HG03521 (cell line): Measurements from ENCODE around the gene PPFIBP1.
"Not testable (repeated sequence)": the region's sequence is repeated elsewhere in the genome, so short reads cannot be mapped to it uniquely, and the experiment has no call there.

Experiments used
- ATAC-seq: cut with Tn5 transposase; IDR thresholded peaks from one replicate; pipeline ENCODE4 v1.9.1; 2021; ENCODE audit warnings: mild to moderate bottlenecking, moderate library complexity; ENCODE audit not compliant: unreplicated experiment

PPFIBP1 gene

DNA sequence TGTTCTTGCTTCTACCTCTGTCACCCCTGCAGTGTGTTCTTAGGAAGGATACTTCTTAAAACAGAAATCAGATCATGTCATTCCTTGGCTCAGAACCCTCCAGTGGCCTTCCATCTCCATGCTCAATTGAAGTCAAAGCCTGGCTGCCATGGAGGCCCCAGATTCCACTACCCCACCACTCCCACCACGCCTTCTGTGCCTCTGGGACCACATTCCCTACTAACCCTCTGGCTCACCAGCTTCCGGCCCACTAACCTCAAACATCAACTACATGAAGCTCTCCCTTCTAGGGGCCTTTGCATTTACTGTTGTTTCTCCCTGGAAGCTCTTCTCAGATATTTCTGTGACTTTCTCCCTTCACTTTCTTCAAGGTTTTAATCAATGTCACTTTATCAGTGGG lies 96.1 kb downstream of the PPFIBP1 start:
- ATAC-seq, result no peak

GRCh38 chr12:27622436-27623195 lies 98.6 kb downstream of the PPFIBP1 start:
- no peak for ATAC-seq

DNA sequence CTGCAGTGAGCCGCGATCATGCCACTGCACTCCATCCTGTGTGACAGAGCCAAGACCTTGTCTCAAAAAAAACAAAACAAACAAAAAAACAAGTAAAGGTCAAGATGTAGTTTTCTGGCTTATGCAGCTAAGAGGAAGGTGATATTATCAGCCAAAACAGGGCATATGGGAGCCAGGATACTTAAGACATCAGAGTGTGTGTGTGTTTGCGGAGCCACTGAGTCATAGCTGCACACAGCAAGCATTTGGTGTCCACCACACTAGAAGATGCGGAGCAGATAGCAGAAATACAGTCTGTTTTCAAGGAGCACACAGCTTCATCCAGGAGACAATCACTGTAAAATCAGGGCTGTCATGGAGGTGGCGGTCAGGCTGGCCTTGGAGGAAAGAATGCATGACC lies 99.6 kb downstream of the PPFIBP1 start:
- ATAC-seq, result no peak

DNA sequence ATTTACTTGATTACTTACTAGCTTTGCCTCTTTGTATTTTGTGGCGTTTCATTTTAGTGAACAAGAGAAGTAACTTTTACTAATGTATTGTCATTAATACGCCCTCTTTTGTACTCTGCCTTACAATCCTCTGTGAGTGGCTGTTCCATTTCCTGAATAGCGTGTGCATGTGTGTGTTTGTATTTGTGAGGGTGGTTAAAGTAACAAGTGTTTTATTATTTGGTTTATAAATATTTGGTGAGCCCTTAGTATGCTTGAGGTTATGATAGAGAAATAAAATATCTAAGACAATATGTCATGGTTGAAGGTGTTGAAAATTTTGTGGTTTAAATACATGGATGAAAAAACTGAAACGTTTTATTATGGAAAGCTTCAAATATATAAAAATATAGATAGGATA lies 100.6 kb downstream of the PPFIBP1 start:
- no peak for ATAC-seq

DNA sequence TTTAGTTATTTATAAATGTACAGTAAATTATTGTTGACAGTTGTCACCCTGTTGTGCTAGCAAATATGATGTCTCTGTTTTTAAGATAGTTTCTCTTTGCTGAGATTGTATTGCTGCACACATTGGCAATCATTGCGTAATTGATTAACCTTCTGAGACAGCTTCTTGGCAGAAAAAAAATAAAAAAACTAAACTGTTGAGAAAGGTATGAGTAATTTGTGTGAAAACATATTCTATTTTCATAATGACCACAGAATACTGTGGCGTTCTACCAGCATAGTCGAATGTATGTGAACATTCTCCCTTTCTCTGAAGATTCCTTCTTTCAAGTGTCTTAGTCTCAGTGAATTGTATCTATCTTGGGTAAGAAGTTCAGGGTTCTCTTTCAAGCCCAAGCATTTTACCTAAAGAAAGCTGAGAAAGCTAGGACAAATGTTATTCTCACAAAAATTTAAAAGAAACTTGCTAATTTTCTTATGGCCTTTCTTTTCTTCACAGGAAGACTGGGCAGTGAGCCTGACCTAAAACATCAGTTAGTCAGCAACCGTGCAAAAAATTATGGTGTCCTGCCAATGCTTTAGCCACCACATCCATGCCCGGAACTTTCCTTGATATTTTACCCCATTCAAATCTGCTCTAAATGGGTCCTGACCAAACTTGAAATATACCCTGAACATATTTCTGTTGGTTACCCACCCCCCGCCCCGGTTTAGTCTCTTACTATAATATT lies 103.3 kb downstream of the PPFIBP1 start:
- ATAC-seq, result peak; percentile 66

DNA sequence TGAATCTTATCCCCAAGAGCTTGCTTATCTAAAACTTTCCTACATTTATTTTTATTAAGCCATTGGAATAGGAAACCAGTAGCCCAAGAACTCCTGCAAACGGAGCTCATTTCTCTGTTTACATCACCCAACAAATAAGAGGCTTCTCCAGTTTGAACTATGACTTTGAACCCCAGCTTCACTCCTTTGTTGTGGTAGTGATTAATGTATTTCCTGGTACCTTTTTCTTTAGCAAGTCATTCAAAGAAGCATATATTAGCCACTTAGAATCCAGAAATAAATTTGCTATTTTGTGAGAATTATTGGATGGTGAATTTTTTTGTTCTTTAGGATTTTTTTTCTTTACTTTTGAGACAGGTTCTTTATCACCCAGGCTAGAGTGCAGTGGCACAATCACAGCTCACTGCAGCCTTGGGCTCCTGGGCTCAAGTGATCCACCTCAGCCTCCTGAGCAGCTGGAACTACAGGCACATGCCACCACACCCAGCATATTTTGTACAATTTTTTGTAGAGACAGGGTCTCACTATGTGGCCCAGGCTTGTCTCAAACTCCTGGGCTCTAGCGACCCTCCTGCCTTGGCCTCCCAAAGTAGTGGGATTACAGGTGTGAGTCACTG lies 104.0 kb downstream of the PPFIBP1 start:
- ATAC-seq, result not testable (repeated sequence)

DNA sequence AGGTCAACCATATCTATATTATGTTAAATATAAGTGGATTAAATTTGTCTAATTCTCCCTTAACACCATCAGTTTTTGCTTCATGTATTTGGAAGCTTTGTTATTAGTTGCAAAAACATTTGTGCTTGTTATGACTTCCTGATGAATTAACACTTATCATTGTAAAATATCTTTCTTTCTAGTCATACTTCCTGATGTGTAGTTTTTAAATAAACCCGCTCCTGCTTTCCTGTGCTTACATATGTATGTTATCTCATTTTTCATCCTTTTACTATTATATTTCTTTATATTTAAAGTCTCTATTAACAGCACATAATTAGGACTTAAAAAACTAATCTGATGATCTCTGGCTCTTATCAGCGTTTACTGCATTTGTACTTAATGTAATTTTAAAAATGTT lies 106.2 kb downstream of the PPFIBP1 start:
- ATAC-seq, result not testable (repeated sequence)

- ATAC-seq, result no peak
Observed at GRCh38 chr12:27631365-27631764, 107.4 kb downstream of the PPFIBP1 start.

DNA sequence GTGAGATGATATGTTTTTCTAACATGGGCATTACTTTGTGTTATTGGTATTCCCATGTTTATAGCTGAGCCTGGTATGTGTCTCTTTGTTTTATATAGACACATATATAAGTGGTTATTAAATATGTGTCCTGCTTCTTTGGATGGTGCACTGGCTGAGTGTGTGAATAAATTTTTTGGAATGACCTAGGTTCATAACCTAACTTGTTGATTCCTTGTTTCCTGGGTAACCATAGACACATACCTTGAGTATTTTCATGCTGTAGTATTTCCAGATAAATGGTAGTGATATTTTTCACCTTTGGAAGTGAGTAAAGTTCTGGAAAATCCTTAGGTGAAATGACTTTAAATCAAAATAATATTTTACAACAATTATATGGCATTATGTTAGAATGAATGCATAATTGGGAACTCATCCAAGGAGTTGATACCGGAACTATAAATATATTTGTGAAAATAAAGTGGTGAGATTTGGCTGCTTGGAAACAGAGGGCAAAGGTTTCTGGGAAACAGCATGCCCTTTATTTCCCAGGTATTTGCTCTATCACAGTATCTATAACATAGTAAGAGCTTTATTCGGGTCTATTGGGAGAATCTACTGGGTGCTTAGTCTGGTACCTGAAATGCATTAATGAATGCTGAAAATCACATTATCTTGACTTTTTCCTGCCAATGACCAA lies 107.9 kb downstream of the PPFIBP1 start:
- ATAC-seq, result no peak

GRCh38 chr12:27635349-27635972 lies 111.5 kb downstream of the PPFIBP1 start:
- no peak for ATAC-seq

GRCh38 chr12:27636569-27636968 lies 112.6 kb downstream of the PPFIBP1 start:
- ATAC-seq, result not testable (repeated sequence)

DNA sequence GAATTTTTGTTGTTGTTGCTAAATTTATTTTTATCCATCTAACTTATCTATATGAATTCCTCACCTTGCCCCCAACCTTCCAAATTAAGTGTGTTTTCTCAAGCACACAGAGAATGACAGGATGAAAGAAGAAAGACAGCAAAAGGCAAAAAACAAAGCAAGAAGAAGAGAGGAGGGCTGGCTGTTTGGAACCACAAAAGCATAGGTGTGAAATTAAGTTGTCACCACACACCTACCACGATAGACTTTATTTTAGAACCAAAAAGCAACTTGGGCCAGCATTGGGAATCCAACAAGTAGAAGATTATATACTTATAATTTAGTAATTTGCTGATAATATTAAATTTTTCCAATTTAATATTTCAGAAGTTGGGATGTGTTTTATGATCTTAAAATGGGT lies 113.5 kb downstream of the PPFIBP1 start:
- no peak for ATAC-seq

- ATAC-seq, result no peak
Observed at GRCh38 chr12:27639265-27639664, 115.3 kb downstream of the PPFIBP1 start.

GRCh38 chr12:27640566-27641200 lies 116.7 kb downstream of the PPFIBP1 start:
- not testable (repeated sequence) for ATAC-seq

GRCh38 chr12:27642361-27642760 lies 118.4 kb downstream of the PPFIBP1 start:
- ATAC-seq, result not testable (repeated sequence)

DNA sequence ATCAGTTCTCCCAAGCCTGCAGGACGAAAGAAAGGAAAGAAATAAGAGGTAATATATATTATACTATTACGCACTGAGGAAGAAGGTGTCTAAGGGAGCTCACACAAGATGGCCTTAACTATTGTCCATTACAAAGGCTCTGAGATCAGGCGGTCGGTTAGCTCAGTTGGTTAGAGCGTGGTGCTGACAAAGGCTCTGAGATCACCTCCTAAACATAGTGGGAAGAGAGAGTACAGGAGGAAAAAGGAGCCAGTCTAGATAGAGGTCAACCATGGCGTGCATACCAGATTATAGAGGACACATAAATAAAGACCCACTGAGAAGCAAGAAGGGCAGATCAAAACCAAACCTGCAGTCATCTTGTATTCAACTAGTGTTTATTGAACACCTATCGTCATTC lies 118.9 kb downstream of the PPFIBP1 start:
- not testable (repeated sequence) for ATAC-seq

DNA sequence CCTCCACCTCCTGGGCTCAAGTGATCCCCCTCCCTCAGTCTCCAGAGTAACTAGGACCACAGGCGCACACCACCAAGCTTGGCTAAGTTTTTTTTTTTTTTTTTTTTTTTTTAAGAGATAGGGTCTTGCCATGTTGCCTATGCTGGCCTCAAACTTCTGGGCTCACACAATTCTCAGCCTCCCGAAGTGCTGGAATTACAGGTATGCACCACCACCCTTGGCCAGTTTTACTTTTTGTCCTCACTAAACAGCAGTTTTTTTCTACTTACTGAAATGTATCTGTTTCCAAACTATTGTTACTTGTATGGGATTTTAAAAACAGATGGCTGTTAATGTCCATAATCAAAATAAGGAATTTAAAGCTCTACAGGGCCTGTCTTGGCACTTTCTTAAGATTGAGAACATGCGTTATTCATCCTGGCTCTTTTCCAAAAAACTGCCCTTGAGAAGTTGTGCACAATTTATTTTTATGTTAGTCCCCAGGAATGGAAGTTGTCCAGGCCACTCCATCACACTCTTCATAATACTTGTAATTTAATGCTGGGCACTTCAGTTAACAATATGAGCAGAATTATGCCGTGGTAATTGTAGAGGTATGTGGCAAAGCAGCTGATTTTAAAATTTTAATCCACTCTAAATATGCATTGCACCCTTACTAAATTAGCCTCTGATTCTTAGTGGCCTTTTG lies 120.3 kb downstream of the PPFIBP1 start:
- no peak for ATAC-seq

- ATAC-seq, result no peak
Observed at GRCh38 chr12:27645671-27646070, 121.7 kb downstream of the PPFIBP1 start.

DNA sequence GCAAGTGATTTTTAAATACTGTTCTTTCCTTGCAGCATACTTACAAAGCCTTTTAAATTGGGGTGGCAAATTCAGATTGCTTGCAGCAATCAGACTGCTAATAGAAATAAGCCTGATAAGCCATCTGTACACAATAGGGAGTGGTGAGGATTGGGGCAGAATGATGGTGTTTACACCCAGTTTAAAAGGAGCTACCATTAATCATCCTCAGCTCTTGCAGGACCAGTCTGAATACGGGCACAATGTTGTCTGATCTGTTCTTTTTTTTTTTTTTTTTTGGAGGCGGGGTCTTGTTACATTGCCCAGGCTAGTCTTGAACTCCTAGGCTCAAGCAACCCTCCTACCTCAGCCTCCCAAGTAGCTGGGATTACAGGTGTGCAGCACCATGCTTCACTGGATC lies 122.1 kb downstream of the PPFIBP1 start:
- ATAC-seq, result no peak

- ATAC-seq, result no peak
Observed at GRCh38 chr12:27650011-27650410, 126.0 kb downstream of the PPFIBP1 start.
